22Rv1 (cell line): Measurements from ENCODE around the gene NTRK3.

Experiments
- ZFX ChIP-seq: fragments of 450-650 bp; IDR thresholded peaks from 2 replicates; pipeline ENCODE4 v1.6.1; 2017; ENCODE audit warnings: antibody characterized with exemption, borderline replicate concordance
- TF ChIP-seq, protein P1 (sequence below): fragments of 450-650 bp; IDR thresholded peaks from 2 replicates; pipeline ENCODE4 v1.5.1; 2017; ENCODE audit warnings: mild to moderate bottlenecking

DNA sequence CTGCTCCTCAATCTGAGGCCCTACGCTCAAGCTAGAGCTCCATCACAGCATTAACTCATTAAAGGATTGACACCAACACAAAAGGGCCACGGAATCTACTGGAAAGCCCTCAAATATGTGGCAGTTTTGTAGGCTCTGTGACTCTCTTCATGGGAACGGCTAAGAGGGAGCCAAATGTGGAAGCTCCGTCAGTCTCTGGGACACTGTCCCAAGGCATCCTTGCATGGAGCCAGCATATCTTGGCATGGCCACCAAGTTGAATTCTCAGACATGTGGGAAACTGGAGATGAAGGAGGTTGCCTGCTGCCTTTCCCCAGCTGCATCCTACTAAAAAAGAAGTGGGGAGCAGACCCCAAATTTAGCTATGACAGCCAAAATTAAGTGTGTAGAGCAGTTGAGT is 296.9 kb downstream of the NTRK3 start:
- TF ChIP-seq, protein P1, sequence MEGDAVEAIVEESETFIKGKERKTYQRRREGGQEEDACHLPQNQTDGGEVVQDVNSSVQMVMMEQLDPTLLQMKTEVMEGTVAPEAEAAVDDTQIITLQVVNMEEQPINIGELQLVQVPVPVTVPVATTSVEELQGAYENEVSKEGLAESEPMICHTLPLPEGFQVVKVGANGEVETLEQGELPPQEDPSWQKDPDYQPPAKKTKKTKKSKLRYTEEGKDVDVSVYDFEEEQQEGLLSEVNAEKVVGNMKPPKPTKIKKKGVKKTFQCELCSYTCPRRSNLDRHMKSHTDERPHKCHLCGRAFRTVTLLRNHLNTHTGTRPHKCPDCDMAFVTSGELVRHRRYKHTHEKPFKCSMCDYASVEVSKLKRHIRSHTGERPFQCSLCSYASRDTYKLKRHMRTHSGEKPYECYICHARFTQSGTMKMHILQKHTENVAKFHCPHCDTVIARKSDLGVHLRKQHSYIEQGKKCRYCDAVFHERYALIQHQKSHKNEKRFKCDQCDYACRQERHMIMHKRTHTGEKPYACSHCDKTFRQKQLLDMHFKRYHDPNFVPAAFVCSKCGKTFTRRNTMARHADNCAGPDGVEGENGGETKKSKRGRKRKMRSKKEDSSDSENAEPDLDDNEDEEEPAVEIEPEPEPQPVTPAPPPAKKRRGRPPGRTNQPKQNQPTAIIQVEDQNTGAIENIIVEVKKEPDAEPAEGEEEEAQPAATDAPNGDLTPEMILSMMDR, result no peak
- TF ChIP-seq ZFX, result no peak
